Activated naive CD8-positive, alpha-beta T cell treated with anti-CD3 and anti-CD28 coated beads, Interleukin-2, amount 10 ng/mL, durations not matched to agents 7 days and 5 days (primary cell): Measurements from ENCODE around the gene FOXJ3. TPM values are rescaled to one million over a fixed set of nuclear protein-coding genes. Genes with fewer than 3 reads are reported as not detected.

Experiments used
- ATAC-seq: fragments of 150-1000 bp; cut with Tn5 transposase; one replicate; pipeline ENCODE4 v1.10.0; 2021; ENCODE audit warnings: low read depth, moderate library complexity
- POLR2A ChIA-PET: fragments of 350-600 bp; sonication (Branson Sonifier 250); formaldehyde crosslinking; loops from one replicate; lab custom pipeline; 2021; ENCODE audit warnings: antibody characterized with exemption; lab: Charles Lee
- DNase-seq: peaks from one replicate; pipeline ENCODE4 v3.0.0; 2021
- H3K27ac Mint-ChIP-seq: one replicate; pipeline ENCODE4 v1.8.0; 2022; ENCODE audit warnings: mild to moderate bottlenecking, mixed read lengths
- H3K27me3 Mint-ChIP-seq: one replicate; pipeline ENCODE4 v1.8.0; 2022; ENCODE audit warnings: mild to moderate bottlenecking, moderate library complexity, mixed read lengths
- H3K36me3 Mint-ChIP-seq: one replicate; pipeline ENCODE4 v1.8.0; 2021; ENCODE audit warnings: mild to moderate bottlenecking, mixed read lengths
- H3K4me1 Mint-ChIP-seq: one replicate; pipeline ENCODE4 v1.8.0; 2021; ENCODE audit warnings: mixed read lengths
- H3K4me3 Mint-ChIP-seq: one replicate; pipeline ENCODE4 v1.8.0; 2022; ENCODE audit warnings: mild to moderate bottlenecking, moderate library complexity, mixed read lengths
- H3K9me3 Mint-ChIP-seq: one replicate; pipeline ENCODE4 v1.8.0; 2021; ENCODE audit warnings: mixed read lengths
- total RNA-seq, 2 experiments: library from RNA; stranded (reverse); gene quantifications; one replicate each; pipeline ENCODE4 v1.2.3, GENCODE V29; 2021

The FOXJ3 gene
- total RNA-seq, 2 experiments from 2014 or later = 59.1 to 61.1 TPM

- Mint-ChIP-seq H3K9me3 (no peaks in the 10 kb centered on the region), H3K4me3 (no peak overlapping the region), H3K4me1 (peaks cover 5% of the 10 kb centered on the region), H3K27me3 (peaks cover 6% of the 10 kb centered on the region), H3K27ac (no peak overlapping the region), H3K36me3 (no peaks in the 10 kb centered on the region)
- DNase-seq (no peak), ATAC-seq (no peak)
- POLR2A ChIA-PET = no interaction called here
Observed at GRCh38 chr1:42138586-42138985, 196.4 kb downstream of the FOXJ3 start.

GRCh38 chr1:42137766-42138165 is 197.3 kb downstream of the FOXJ3 start:
- POLR2A ChIA-PET = no interaction called here
- no peak for ATAC-seq

GRCh38 chr1:42136466-42136865 is 198.6 kb downstream of the FOXJ3 start:
- Mint-ChIP-seq H3K36me3 (no peaks in the 10 kb centered on the region), H3K4me3 (no peak overlapping the region)
- POLR2A ChIA-PET = no interaction called here

More at GRCh38 chr1:42137766-42138165, 197.3 kb downstream of the FOXJ3 start:
- H3K9me3 Mint-ChIP-seq = no peaks in the 10 kb centered on the region
- peaks cover 4% of the 10 kb centered on the region for H3K27me3 Mint-ChIP-seq
- H3K4me1 Mint-ChIP-seq = no peaks in the 10 kb centered on the region
- no peak for DNase-seq
- no peak overlapping the region for H3K4me3 Mint-ChIP-seq
- no peaks in the 10 kb centered on the region for H3K36me3 Mint-ChIP-seq
- H3K27ac Mint-ChIP-seq = no peak overlapping the region

GRCh38 chr1:42135426-42135825 is 199.6 kb downstream of the FOXJ3 start:
- no peaks in the 10 kb centered on the region for H3K4me1 Mint-ChIP-seq
- no peaks in the 10 kb centered on the region for H3K9me3 Mint-ChIP-seq
- peaks cover 2% of the 10 kb centered on the region for H3K27me3 Mint-ChIP-seq

More at GRCh38 chr1:42136466-42136865, 198.6 kb downstream of the FOXJ3 start:
- H3K27ac Mint-ChIP-seq = no peak overlapping the region
- ATAC-seq = no peak
- DNase-seq = no peak
- no peaks in the 10 kb centered on the region for H3K4me1 Mint-ChIP-seq
- H3K27me3 Mint-ChIP-seq = peaks cover 4% of the 10 kb centered on the region
- H3K9me3 Mint-ChIP-seq = no peaks in the 10 kb centered on the region

GRCh38 chr1:42133809-42134526 is 201.1 kb downstream of the FOXJ3 start:
- Mint-ChIP-seq H3K36me3 (no peaks in the 10 kb centered on the region), H3K4me1 (no peaks in the 10 kb centered on the region), H3K27me3 (peaks cover 6% of the 10 kb centered on the region), H3K27ac (no peak overlapping the region), H3K9me3 (no peaks in the 10 kb centered on the region), H3K4me3 (no peak overlapping the region)
- POLR2A ChIA-PET = no interaction called here
- no peak for ATAC-seq
- no peak for DNase-seq

More at GRCh38 chr1:42135426-42135825, 199.6 kb downstream of the FOXJ3 start:
- H3K27ac Mint-ChIP-seq = no peak overlapping the region
- no peak overlapping the region for H3K4me3 Mint-ChIP-seq
- POLR2A ChIA-PET = no interaction called here
- ATAC-seq (no peak), DNase-seq (no peak)
- no peaks in the 10 kb centered on the region for H3K36me3 Mint-ChIP-seq

- ATAC-seq = no peak
- Mint-ChIP-seq H3K36me3 (no peaks in the 10 kb centered on the region), H3K9me3 (no peaks in the 10 kb centered on the region), H3K27me3 (peaks cover 10% of the 10 kb centered on the region), H3K27ac (no peak overlapping the region), H3K4me1 (no peaks in the 10 kb centered on the region), H3K4me3 (no peak overlapping the region)
- POLR2A ChIA-PET = no interaction called here
- no peak for DNase-seq
Observed at GRCh38 chr1:42133390-42133789, 201.6 kb downstream of the FOXJ3 start.

GRCh38 chr1:42130061-42130660 is 204.9 kb downstream of the FOXJ3 start:
- POLR2A ChIA-PET = no interaction called here
- Mint-ChIP-seq H3K27ac (no peak overlapping the region), H3K27me3 (peaks cover 18% of the 10 kb centered on the region), H3K4me3 (no peak overlapping the region), H3K36me3 (no peaks in the 10 kb centered on the region), H3K4me1 (no peaks in the 10 kb centered on the region), H3K9me3 (no peaks in the 10 kb centered on the region)
- ATAC-seq (no peak), DNase-seq (no peak)

GRCh38 chr1:42128964-42129363 is 206.1 kb downstream of the FOXJ3 start:
- no peak for ATAC-seq
- POLR2A ChIA-PET = no interaction called here
- peaks cover 21% of the 10 kb centered on the region for H3K27me3 Mint-ChIP-seq
- H3K9me3 Mint-ChIP-seq = no peaks in the 10 kb centered on the region
- H3K4me1 Mint-ChIP-seq = no peaks in the 10 kb centered on the region
- no peaks in the 10 kb centered on the region for H3K36me3 Mint-ChIP-seq
- no peak overlapping the region for H3K4me3 Mint-ChIP-seq
- no peak overlapping the region for H3K27ac Mint-ChIP-seq
- DNase-seq = no peak

GRCh38 chr1:42128499-42128898 is 206.5 kb downstream of the FOXJ3 start:
- ATAC-seq (no peak), DNase-seq (no peak)
- POLR2A ChIA-PET = no interaction called here
- H3K36me3 Mint-ChIP-seq = no peaks in the 10 kb centered on the region
- H3K27ac Mint-ChIP-seq = no peak overlapping the region
- H3K4me1 Mint-ChIP-seq = no peaks in the 10 kb centered on the region
- no peaks in the 10 kb centered on the region for H3K9me3 Mint-ChIP-seq
- H3K4me3 Mint-ChIP-seq = no peak overlapping the region
- peaks cover 22% of the 10 kb centered on the region for H3K27me3 Mint-ChIP-seq

GRCh38 chr1:42127767-42128166 is 207.3 kb downstream of the FOXJ3 start:
- H3K4me1 Mint-ChIP-seq = no peaks in the 10 kb centered on the region
- no peak overlapping the region for H3K27ac Mint-ChIP-seq
- DNase-seq (no peak), ATAC-seq (no peak)
- POLR2A ChIA-PET = no interaction called here
- no peaks in the 10 kb centered on the region for H3K36me3 Mint-ChIP-seq
- no peaks in the 10 kb centered on the region for H3K9me3 Mint-ChIP-seq
- no peak overlapping the region for H3K4me3 Mint-ChIP-seq
- peaks cover 23% of the 10 kb centered on the region for H3K27me3 Mint-ChIP-seq

Other genes starting within 250 kb of the FOXJ3 start
- not detected for gene GUCA2B, start 181.8 kb downstream of the FOXJ3 start, total RNA-seq
- not detected for gene GUCA2A, start 170.5 kb downstream of the FOXJ3 start, total RNA-seq
- gene RIMKLA, start 45.6 kb upstream of the FOXJ3 start, total RNA-seq = 1 to 10 TPM; 3.6 to 3.7 TPM
- gene ZMYND12, start 120.8 kb upstream of the FOXJ3 start, total RNA-seq = under 1 TPM; 0.44 to 0.79 TPM
- gene PPCS, start 121.3 kb upstream of the FOXJ3 start, total RNA-seq = 10 to 100 TPM; 51.6 to 52.1 TPM
- 1 to 10 TPM; 2.8 to 3.1 TPM for gene CCDC30, start 128.1 kb upstream of the FOXJ3 start, total RNA-seq